HG03025 (cell line): ENCODE results near the gene CEBPB.
A peak's percentile ranks its signal among the peaks of the same experiment; 100 is the strongest.
"Not testable (repeated sequence)": the region's sequence is repeated elsewhere in the genome, so short reads cannot be mapped to it uniquely, and the experiment has no call there.

ENCODE experiments used
- ATAC-seq: cut with Tn5 transposase; IDR thresholded peaks from one replicate; pipeline ENCODE4 v1.9.1; 2021; ENCODE audit warnings: mild to moderate bottlenecking, moderate library complexity; ENCODE audit not compliant: unreplicated experiment, low FRiP score

The CEBPB gene

DNA sequence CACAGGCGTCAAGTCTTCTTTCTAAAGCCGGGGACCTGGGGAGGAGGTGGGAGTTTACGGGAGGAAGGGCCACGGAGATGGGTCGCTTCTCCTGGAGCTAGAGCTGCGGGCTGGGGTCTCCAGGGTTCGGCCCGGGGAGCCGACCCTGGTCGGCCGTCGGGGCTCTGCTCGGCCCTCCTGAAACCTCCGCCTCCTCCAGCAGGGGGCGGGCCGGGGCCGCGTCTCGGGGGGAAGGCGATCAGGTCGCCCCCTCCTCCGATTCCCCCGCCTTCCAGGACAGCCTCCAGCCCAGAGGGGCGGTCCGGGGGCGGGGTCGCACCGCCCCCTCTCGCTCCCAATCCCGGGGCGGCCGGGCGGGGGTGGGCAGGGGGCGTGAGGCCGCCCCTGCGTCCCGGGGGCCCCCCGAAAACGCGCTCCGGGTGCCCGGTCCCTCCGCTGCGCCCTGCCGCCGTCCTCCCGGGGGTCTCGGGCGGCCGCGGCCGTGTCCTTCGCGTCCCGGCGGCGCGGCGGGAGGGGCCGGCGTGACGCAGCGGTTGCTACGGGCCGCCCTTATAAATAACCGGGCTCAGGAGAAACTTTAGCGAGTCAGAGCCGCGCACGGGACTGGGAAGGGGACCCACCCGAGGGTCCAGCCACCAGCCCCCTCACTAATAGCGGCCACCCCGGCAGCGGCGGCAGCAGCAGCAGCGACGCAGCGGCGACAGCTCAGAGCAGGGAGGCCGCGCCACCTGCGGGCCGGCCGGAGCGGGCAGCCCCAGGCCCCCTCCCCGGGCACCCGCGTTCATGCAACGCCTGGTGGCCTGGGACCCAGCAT is at the start of gene CEBPB:
TSS of gene CEBPB (plus strand) at position 580 of the 814 bp plus-strand sequence. CDS start at position 784, 204 bp downstream.
- ATAC-seq: peak; percentile 41

DNA sequence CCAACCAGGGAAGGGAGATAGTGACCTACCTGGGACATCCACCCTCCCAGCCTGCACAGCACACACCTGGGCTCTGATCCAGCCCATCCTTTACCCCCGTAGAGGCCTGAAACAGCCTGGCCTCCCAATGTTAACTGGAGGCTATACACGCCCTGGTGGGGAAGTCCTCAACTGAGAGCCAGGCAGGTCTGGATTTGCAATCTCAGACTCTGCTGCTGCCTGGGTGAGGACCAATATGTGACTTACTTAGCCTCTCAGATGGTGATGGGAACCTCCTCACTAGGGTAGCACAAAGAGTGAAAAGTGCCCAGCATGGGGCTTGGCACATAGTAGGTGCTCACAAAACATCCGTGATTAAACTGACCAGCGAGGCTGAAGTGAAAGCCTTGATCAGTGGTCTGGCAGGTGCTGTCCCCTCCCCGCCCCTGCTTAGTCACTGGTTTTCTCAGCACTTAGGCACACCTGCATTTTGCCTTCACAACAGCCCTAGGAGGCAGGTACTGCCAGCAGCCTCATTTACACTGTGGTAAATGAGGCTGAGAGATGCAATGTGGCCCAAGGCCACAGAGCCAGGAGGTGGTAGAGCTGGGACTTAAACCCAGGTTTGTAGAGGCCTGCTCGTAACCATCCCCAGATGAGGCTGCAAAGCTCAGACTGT is 49.5 kb upstream of the CEBPB start:
- no peak for ATAC-seq

DNA sequence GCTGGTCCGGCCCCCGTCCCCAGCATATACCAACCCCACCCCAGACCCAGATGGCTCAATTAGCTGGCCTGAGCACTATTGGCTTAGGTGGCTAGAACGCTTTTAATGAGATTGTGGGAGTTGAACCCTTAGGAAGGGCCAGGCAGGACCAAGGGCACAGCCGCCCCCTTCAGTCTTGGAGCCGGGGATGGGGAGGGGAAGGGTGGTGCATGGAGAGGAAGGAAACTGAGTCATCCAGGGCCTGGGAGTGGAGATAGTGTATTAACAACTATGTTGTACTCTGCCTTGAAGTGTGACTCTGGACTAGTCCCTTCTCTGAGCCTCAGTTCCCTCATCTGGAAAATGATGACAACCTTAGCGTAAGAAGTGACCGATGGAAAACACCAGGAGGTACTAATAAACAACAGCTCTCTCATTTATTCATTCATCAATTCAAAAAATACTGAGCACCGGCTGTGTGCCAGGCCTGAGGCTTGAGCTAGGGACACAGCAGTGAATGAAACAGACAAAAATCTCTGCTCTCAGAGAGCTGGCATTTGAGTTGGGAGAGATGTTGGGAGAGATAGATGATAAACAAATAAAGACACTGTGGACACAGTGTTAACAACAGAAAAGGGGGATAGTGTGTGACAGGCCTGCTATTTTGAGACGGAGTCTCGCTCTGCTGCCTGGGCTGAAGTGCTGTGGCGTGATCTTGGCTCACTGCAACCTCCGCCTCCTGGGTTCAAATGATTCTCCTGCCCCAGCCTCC is 48.6 kb upstream of the CEBPB start:
- ATAC-seq: no peak

DNA sequence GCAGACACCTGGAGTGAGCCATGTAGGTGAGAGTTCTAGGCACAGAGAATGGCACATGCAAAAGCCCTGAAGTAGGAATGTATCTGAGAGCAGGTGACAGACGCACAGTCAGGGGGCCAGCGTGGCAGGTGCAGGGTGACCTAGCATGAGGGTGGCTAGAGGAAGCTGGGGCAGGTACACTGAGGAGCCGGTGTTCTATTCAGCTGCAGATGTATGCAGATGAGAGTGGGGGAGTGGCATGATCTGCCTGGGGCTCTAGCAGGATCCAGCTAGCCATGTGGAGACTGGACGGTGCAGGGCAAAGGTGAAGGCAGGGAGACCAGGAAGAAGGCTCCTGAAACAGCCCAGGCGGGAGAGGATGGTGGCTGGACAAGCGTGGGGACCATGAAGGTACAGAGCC is 47.8 kb upstream of the CEBPB start:
- no peak for ATAC-seq

DNA sequence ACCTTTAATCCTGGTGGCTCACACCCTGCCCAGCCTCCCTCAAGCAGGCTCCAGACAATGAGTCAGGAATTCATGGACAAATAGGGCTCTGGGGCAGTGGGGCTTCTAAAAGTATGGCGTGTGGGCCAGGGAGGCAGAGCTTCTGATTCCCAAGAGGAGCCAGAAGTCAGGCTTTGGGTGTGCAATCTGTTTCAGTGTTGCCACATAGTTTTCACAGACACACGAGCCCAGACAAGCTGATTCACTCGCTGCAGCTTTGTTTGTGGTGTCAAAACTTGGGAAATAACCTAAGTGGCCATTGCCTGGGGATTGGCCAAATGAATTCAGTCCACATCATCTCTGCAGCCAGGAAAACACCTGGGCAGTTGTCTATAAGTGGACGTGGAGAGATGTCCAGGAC is 46.3 kb upstream of the CEBPB start:
- no peak for ATAC-seq

DNA sequence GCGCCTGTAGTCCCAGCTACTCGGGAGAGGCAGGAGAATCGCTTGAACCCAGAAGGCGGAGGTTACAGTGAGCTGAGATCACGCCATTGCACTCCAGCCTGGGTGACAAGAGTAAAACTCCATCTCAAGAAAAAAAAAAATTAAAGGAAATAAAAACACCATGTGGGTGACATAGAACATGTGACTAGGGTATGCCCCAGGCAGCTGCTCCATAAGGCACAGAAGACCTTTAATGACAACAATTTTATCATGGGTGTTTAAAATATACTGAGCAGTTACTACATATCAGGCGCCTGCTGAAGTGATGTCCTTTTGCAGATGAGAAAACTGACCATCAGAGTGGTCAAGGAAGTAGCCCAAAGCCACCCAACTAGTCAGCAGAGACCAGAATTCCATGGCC is 45.1 kb upstream of the CEBPB start:
- ATAC-seq: no peak

DNA sequence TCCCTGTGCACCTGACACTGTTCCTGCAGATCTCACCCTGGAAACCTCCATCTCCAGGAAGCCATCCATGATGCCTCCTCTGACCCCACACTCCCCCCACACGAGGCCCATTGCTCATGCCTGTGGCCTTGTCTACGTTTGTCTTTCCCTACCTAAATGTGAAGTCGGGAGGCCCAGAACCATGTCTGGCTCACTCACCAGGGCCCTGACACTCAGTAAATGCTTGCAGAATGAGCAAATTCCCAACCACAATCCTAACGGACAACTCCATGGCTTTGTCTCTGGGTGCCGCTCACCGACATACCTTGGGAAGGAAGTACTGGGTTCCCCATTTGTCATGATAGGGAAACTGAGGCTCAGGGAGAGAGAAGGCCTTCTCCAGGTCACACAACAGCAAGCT is 44.4 kb upstream of the CEBPB start:
- ATAC-seq: no peak

DNA sequence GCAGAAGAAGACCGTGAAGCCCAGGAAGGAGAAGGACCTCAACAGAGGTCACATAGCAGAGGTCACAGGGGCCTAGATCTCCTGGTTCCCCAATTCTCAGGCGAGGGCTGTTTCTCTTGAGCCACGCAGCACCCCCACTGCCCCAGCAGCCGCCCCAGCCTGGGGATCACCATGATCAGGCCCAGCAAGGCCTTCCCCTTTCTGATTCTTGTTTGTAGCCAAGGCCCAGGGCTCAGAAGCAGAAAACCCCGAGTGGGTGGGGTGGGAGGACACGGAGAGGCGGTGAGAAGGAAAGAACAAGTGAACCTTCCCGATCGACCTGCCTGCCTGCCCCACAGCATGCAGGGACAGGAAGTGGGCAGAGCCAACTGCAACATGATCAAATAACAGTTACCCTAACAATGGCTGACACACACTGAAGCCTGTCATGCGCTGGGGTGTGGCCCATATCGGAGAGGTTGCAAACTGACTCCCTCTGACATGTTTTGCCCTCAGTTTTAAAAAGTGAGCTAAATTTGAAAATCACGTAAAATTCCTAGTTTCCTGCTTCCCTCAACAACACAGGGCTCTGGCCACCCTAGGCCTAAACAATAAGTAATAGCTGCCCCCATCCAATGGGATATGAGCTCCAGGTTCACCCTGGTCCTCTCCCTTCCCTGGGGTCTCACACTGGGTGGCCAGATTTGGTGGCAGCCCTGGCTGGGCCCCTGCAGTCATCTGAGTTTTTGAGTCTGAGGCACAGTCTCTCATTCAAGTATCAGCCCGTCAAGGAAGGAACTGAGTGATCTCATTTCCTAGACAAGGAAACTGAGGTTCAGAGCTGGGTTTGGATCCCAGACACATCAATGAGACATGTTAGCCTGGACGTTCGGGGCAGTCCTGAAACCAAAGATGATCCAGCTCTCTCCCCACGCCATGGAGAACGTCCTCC is 43.6 kb upstream of the CEBPB start:
- ATAC-seq: peak; percentile 55

DNA sequence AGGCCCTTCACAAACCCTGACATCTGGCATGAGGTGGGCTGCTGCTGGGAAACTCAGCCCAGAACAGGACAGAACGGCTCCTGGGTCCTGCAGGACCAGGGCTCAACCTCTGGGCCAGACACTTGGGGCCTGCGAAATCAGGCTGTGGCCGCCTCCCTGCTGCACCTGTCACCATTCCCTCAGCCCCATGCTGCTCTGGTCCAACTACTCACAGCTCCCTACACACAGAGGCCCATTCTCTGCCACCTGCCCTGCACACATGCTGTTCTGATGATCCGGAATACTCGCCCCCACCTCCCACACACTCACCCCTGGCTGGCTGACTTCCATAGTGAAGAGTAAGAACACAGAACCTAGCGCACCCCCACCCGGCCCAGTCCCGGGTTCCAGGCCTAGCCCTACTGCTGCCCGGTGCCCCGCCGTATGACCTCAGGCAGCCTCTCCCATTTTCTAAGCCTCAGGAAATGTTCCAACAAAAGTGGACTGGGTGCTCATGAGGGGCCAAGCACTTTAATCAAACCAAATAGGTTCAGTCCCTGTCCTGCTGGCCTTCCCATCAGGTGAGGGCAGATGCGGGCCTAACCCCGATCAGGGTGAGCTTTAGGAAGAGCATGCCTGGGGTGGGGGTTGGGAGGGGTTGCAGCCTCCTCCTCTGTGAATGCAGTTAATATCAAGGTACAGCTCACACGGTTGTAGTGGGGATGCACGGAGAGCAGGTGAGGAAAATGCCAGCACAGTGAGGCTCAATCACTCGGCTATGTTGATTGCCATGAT is 41.0 kb upstream of the CEBPB start:
- no peak for ATAC-seq

DNA sequence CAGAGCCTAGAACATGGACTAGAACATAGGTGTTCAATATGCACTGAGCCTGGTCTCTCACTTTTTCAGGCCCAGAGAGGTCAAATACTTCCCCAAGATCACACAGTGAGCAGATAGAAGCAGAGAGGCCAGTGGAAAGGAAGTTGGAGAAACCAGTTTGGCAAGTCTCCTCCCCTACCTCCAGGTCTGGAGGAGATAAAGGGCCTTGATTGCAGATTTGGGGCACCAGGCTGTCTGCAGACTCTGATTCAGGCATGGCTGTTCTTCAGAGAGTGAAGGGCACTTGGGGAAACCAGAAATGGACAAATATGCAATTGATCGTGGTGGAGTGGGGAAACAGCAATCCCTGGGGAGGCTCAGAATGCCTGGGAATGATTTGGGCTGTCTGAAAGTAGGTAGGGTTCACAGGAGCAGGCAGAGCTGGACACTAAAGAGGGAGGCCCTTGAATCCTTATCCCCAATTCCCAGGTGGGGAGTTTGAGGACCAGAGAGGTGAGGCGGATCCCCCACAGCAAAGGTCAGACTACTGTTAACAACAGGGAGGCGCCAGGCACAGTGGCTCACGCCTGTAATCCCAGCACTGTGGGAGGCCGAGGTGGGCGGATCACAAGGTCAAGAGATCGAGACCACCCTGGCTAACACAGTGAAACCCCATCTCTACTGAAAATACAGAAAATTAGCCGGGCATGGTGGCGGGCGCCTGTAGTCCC is 39.4 kb upstream of the CEBPB start:
- ATAC-seq: no peak

DNA sequence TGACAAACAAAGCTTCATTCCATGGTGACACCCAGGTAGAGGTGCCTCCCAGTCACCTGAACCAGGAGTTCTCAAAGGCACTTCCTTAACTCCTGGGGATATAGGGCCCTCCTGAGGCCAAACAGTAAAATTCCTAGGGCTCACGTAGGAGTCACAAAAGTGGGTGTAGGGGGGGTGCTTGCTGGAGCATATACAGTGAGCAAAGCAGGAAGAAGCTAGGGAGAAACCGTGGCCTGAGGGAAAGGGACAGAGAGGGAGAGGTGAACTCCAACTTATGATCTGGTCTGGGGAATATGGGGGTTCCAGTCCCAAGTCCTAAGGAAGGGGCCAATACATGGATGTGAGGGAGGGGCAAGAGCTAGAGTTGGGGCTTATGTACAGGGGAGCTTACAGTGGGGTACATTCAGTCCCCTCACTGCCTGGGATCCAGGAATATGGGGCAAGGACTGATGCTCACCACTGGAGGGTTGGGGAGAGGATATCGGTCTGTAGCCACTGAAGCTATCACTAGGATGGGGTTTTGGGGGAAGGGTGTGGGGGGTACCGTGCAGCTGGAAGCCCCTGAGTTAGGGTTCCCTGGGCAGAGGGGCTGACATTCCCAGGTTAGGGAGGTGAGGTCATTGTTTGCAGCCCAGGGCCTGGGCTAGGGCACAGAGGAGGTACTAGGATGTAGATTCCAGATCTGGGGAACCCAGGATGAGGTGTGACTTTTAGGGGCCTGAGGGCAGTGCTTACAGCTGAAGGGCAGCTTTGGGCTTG is 38.1 kb upstream of the CEBPB start:
- ATAC-seq: no peak

DNA sequence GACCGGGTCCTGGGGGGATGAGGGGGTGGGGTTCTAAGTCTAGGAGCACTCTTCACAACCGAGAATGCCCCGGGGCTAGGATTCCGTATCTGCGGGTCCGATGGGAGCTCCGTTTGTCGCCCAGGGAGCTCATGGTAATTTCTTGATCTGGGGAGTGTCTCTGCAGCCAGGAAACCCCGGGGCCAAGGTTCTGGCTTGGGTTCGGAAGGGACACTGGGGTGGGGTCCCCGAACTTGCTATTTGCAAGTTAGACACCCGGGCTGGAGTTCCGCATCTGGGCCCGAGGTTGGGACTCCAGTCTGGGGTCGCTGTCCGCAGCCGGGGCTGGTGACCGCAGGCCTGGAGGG is 37.5 kb upstream of the CEBPB start:
- ATAC-seq: no peak

DNA sequence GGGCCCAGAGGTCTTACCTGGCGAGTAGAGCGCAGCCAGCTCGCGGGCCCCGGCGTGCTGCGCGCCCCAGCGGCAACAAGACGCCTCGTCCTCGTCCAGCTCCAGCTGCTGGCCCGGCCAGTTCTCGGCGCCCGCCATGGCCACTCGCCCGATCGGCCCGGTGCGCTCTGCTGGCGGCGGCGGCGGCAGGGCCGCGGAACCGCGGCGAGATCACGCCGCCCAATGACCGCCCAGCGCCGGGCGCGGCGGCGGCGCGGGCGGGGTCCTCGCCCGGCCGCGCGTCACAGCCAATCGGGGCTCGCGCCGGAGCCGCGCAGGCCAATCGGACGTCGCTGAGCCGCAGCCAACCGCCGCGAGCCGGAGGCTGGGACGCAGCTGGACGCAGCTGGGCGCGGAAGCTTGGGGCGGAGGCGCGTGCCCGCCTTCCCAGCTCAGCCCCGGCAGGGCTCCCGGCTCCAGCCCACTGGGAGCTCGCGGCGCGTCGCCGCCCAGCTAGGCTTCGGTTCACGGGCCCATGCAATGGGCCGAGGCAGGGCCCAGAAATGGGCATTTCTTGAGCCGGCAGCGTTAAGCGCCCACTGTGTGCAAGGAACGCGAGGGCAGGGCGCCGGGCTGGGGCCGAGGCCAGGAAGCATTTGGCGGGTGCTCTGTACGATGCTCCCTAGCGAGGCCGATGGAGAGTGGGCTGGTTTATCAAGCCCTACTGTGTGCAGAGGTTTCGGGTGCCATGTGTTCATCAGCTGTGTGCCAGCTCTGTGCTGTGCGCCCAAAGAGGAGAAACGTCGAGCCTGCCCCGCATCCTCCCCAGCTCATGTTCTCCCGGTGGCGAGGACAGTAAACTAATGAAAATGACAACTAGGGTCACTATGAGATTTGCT is 36.9 kb upstream of the CEBPB start, which contains the start of gene PEDS1:
TSS of gene PEDS1 (minus strand) at position 224 of the 878 bp plus-strand sequence. CDS start at position 138, 86 bp downstream.
- ATAC-seq: peak; percentile 79

DNA sequence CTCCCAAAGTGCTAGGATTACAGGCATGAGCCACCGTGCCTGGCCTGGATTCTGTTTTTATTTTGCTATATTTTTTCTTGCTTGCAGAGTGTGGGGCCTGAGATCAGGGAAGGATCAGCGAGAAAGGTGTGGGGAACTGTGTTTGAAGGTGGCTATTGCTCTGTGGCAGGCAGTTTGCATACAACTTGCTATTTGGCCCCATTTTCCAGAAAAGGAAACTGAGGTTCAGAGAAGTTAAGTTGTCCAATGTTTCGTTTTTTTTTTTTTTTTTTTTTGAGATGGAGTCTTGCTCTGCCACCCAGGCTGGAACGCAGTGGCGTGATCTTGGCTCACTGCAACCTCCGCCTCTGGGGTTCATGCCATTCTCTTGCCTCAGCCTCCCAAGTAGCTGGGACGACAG is 29.1 kb upstream of the CEBPB start:
- ATAC-seq: not testable (repeated sequence)

DNA sequence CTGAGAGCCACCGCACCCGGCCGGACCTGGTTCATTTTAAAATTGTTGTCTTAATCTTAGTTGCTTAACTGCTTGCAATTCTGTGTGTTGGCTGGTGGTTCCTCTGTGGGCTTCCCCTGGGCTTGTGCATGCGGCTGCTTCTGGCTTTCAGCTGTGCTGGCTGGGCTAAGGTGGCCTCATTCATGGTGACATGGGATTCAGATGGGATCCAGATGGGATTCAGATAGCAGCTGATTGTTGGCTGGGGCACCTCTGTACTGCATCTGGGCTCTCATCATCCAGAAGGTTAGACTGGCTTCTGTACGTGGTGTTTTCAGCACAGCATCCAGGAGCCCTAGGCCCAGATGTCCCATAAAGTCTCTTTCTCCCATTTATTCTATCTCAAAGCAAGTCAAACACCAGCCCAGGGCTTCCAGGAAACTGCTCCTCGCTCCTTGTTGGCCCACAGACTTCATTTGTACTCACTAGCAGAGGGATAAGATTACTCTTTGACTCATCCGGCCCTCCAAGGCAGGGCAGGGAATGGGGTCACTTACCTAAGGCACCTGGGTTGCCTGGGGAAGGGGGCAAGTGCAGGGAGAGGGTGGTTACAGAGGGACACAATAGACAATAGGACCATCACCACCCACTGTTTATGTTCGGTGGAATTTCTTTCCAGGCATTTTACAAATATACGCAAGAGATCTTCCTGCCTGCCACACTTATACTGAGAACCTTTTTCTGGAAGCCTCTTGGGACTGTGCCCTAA is 26.9 kb upstream of the CEBPB start:
- ATAC-seq: no peak
